SK-N-SH (cell line): ENCODE measurements around the gene SLC44A5. TPM values are rescaled to one million over a fixed set of nuclear protein-coding genes. Genes with fewer than 3 reads are reported as not detected.

Source experiments
- CTCF ChIA-PET: fragments of 300-600, 350-600 bp; formaldehyde crosslinking; extraction: SDS; loops from one replicate; lab custom pipeline; 2021; lab: Yijun Ruan, JAX
- POLR2A ChIA-PET: fragments of 350-600 bp; sonication (Branson Sonifier 250); formaldehyde crosslinking; extraction: SDS; loops from one replicate; lab custom pipeline; 2020; ENCODE audit warnings: antibody characterized with exemption, inconsistent platforms; lab: Yijun Ruan, JAX
- DNase-seq: peaks from one replicate; pipeline ENCODE4 v3.0.0; 2012
- H2AFZ ChIP-seq: fragments of 200-600 bp; sonication (generic); 2 replicates; pipeline ENCODE4 v1.8.1; 2016; ENCODE audit warnings: antibody characterized with exemption, mild to moderate bottlenecking, low read depth
- H3F3A ChIP-seq: fragments of 200-600 bp; sonication (generic); replicated peaks from 2 replicates; pipeline ENCODE3; 2016; ENCODE audit warnings: antibody characterized with exemption, mild to moderate bottlenecking; ENCODE audit not compliant: insufficient read depth
- H3K27ac ChIP-seq, 2 experiments: fragments of 200-500 bp in 1 of 2; fragments of 200-600 bp in 1 of 2; sonication (Bioruptor generic) in 1 of 2; sonication (generic), shearing (Covaris generic) in 1 of 2; 2 replicates each; pipeline versions ENCODE4 v1.5.1 to v1.6.1; 2014 to 2016; ENCODE audit warnings: low read depth in 2 of 2, inconsistent platforms in 1 of 2, low read length in 1 of 2, mild to moderate bottlenecking in 1 of 2, mixed read lengths in 1 of 2
- H3K27me3 ChIP-seq: fragments of 200-600 bp; sonication (generic), shearing (Covaris generic); 2 replicates; pipeline ENCODE4 v1.6.1; 2016; ENCODE audit warnings: mixed run types; ENCODE audit not compliant: insufficient read depth
- H3K36me3 ChIP-seq, 2 experiments: fragments of 200-500 bp in 1 of 2; fragments of 200-600 bp in 1 of 2; sonication (Bioruptor generic) in 1 of 2; sonication (generic) in 1 of 2; replicated peaks in 1 of 2; 2 replicates each; pipeline versions ENCODE3 to v1.5.1; 2014 to 2016; ENCODE audit warnings: low read length in 1 of 2, mild to moderate bottlenecking in 1 of 2; ENCODE audit not compliant: insufficient read depth in 2 of 2, control insufficient read depth in 1 of 2
- H3K4me1 ChIP-seq, 2 experiments: fragments of 200-500 bp in 1 of 2; fragments of 200-600 bp in 1 of 2; sonication (Bioruptor generic) in 1 of 2; sonication (generic), shearing (Covaris generic) in 1 of 2; 2 replicates each; pipeline versions ENCODE4 v1.5.1 to v1.6.1; 2014 to 2016; ENCODE audit warnings: low read depth in 1 of 2, low read length in 1 of 2, mixed run types in 1 of 2; ENCODE audit not compliant: insufficient read depth in 2 of 2, control insufficient read depth in 1 of 2
- H3K4me2 ChIP-seq: fragments of 200-600 bp; sonication (generic), shearing (Covaris generic); 2 replicates; pipeline ENCODE4 v1.6.1; 2017; ENCODE audit warnings: mixed run types
- H3K4me3 ChIP-seq, 2 experiments: fragments of 200-500 bp in 1 of 2; fragments of 200-600 bp in 1 of 2; sonication (Bioruptor generic) in 1 of 2; sonication (generic), shearing (Covaris generic) in 1 of 2; 2 replicates each; pipeline versions ENCODE4 v1.5.1 to v1.8.1; 2014 to 2016; ENCODE audit warnings: low read depth in 2 of 2, inconsistent platforms in 1 of 2, low read length in 1 of 2, mild to moderate bottlenecking in 1 of 2, mixed read lengths in 1 of 2, moderate library complexity in 1 of 2
- H3K79me2 ChIP-seq: fragments of 200-600 bp; sonication (generic); 2 replicates; pipeline ENCODE4 v1.8.1; 2017; ENCODE audit warnings: mild to moderate bottlenecking; ENCODE audit not compliant: insufficient read depth
- H3K9ac ChIP-seq: fragments of 200-600 bp; sonication (generic); 2 replicates; pipeline ENCODE4 v1.6.1; 2017; ENCODE audit warnings: mixed run types
- H3K9me2 ChIP-seq: fragments of 200-600 bp; sonication (generic); 2 replicates; pipeline ENCODE4 v1.6.1; 2017; ENCODE audit warnings: mixed run types
- H3K9me3 ChIP-seq: fragments of 200-600 bp; sonication (generic); 2 replicates; pipeline ENCODE4 v1.6.1; 2017; ENCODE audit warnings: mixed run types, mild to moderate bottlenecking, moderate library complexity
- H4K20me1 ChIP-seq: fragments of 200-600 bp; sonication (generic); 2 replicates; pipeline ENCODE4 v1.6.1; 2017; ENCODE audit warnings: mild to moderate bottlenecking, mixed run types; ENCODE audit not compliant: insufficient read depth
- CTCF ChIP-seq: fragments of 200-600 bp; sonication (generic); IDR thresholded peaks from 2 replicates; pipeline ENCODE4 v1.6.1; 2017; ENCODE audit warnings: antibody characterized with exemption, mild to moderate bottlenecking, moderate library complexity
- ELF1 ChIP-seq: IDR thresholded peaks from 2 replicates; pipeline ENCODE4 v1.4.0; 2012
- EP300 ChIP-seq, 2 experiments: IDR thresholded peaks; 2 replicates each; pipeline versions ENCODE4 v1.4.0 to v1.6.1; 2012; ENCODE audit warnings: borderline replicate concordance in 1 of 2, low read depth in 1 of 2, low read length in 1 of 2
- FOSL2 ChIP-seq: IDR thresholded peaks from 2 replicates; pipeline ENCODE4 v1.4.0; 2012; ENCODE audit warnings: low read depth, mild to moderate bottlenecking, moderate library complexity, borderline replicate concordance
- FOXM1 ChIP-seq: IDR thresholded peaks from 2 replicates; pipeline ENCODE4 v1.4.0; 2012; ENCODE audit warnings: low read depth, mild to moderate bottlenecking
- GATA2 ChIP-seq: sonication (generic); formaldehyde crosslinking; IDR thresholded peaks from 2 replicates; pipeline ENCODE4 v1.5.0; 2020; ENCODE audit warnings: mild to moderate bottlenecking, missing genetic modification reagents
- JUND ChIP-seq: IDR thresholded peaks from 2 replicates; pipeline ENCODE4 v1.4.0; 2012
- MXI1 ChIP-seq: IDR thresholded peaks from 2 replicates; pipeline ENCODE4 v1.6.1; 2012; ENCODE audit warnings: mild to moderate bottlenecking, low read depth, low read length, improper control_type of control experiment
- NFIC ChIP-seq: IDR thresholded peaks from 2 replicates; pipeline ENCODE4 v1.4.0; 2012; ENCODE audit warnings: borderline replicate concordance
- NRF1 ChIP-seq: IDR thresholded peaks from 2 replicates; pipeline ENCODE4 v1.6.1; 2012; ENCODE audit warnings: low read depth, mild to moderate bottlenecking, low read length
- YY1 ChIP-seq: IDR thresholded peaks from 2 replicates; pipeline ENCODE4 v1.4.0; 2012; ENCODE audit warnings: low read depth, mild to moderate bottlenecking
- WGBS: methylation state at CpG from one replicate; pipeline ENCODE4 v1.1.6; 2017; ENCODE audit warnings: low lambda C conversion rate; 5-methylcytosine and 5-hydroxymethylcytosine counted together
- polyA plus RNA-seq, 3 experiments: library from polyadenylated mRNA; depleted of rRNA; stranded (reverse); fragments of >200 nt; gene quantifications; 2 replicates each; pipeline ENCODE4 v1.2.3, GENCODE V29; 2012
- TF ChIP-seq, protein P1 (sequence below): IDR thresholded peaks from 2 replicates; pipeline ENCODE4 v1.4.0; 2012; ENCODE audit warnings: low read depth, borderline replicate concordance
- TF ChIP-seq, protein P2 (sequence below): IDR thresholded peaks from 2 replicates; pipeline ENCODE4 v1.6.1; 2012; ENCODE audit warnings: mild to moderate bottlenecking, low read depth, low read length, moderate library complexity
- TF ChIP-seq, protein P3 (sequence below): IDR thresholded peaks from 2 replicates; pipeline ENCODE4 v1.4.0; 2012; ENCODE audit warnings: low read depth

Gene SLC44A5
- polyA plus RNA-seq, 1 of the 3 experiments (the other 2 are of a cell fraction) = 4.9 TPM

GRCh38 chr1:75292013-75292412, 318.9 kb downstream of the SLC44A5 start:
- no peak overlapping the region for H3K9ac ChIP-seq
- H2AFZ ChIP-seq = no peak overlapping the region
- no peaks in the 10 kb centered on the region for H3K79me2 ChIP-seq
- ChIA-PET POLR2A (no interaction called here), CTCF (interaction anchor here (1.1 kb wide), 1 partner anchor 26 kb away, joined by 4 read pairs; no protein-coding TSS in a partner anchor)
- no peaks in the 10 kb centered on the region for H3K27me3 ChIP-seq
- H3K9me2 ChIP-seq = no peaks in the 10 kb centered on the region
- H3K36me3 ChIP-seq = no peaks in the 10 kb centered on the region
- TF ChIP-seq NRF1 = no peak
- no peak overlapping the region for H3K4me3 ChIP-seq
- no peaks in the 10 kb centered on the region for H3F3A ChIP-seq
- no peaks in the 10 kb centered on the region for H4K20me1 ChIP-seq
- WGBS = 77% methylated on average over 3 of the region's 3 CpGs
- no peak overlapping the region for H3K4me2 ChIP-seq
- no peak for DNase-seq
- peaks cover 0 to 2% of the 10 kb centered on the region in 2 experiments; a peak in 1 of 4 replicates for H3K4me1 ChIP-seq
- H3K27ac ChIP-seq = no peak overlapping the region; a peak in 1 of 4 replicates
- no peaks in the 10 kb centered on the region for H3K9me3 ChIP-seq

DNA sequence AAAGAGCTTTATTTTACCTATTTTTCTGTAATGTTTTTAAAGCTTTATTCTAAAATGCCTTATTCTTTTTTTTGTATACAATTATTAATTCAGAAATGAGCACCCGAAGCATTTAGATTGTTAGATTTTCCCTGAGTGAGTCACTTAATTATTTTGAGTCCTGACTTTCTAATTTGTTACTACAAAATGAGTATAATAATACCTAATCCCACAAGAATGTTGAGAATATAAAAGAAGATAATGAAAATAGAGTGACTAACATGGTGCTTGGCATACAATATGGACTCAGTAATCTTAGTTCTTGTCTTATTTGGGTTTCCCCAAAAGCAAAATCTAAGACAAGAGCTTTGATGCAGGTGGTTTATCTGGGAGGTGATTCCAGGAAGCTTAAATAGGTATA, 334.5 kb downstream of the SLC44A5 start:
- CTCF ChIA-PET = interaction anchor here (1.1 to 3.8 kb wide), 6 partner anchors 11 to 339 kb away, joined by 3 to 31 read pairs (median 6); no protein-coding TSS in a partner anchor
- Histone ChIP-seq H3K36me3 (no peaks in the 10 kb centered on the region), H3K27ac (peak overlapping the region in 1 of 2 experiments; percentile 48; a peak in 2 of 4 replicates), H3F3A (peaks cover 18% of the 10 kb centered on the region), H3K79me2 (no peaks in the 10 kb centered on the region), H4K20me1 (no peaks in the 10 kb centered on the region), H2AFZ (0 out of 2 replicates have a peak overlapping the region, but pooled peaks have one; percentile 17), H3K4me1 (peaks cover 0 to 10% of the 10 kb centered on the region in 2 experiments; a peak in 3 of 4 replicates), H3K4me3 (no peak overlapping the region), H3K9me2 (no peaks in the 10 kb centered on the region), H3K9me3 (no peaks in the 10 kb centered on the region), H3K27me3 (no peaks in the 10 kb centered on the region), H3K9ac (no peak overlapping the region), H3K4me2 (no peak overlapping the region)
- DNase-seq = no peak
- POLR2A ChIA-PET = no interaction called here
- TF ChIP-seq FOSL2 = 0 out of 2 replicates have a peak, but pooled peaks have one; percentile 7
- TF ChIP-seq MXI1 = no peak
- TF ChIP-seq ELF1 = no peak
- no peak for TF ChIP-seq GATA2 (CRISPR knock-in tag)
- WGBS = 32% methylated on average over 1 of the region's 1 CpG

- H3K4me2 ChIP-seq = no peak overlapping the region
- no peaks in the 10 kb centered on the region for H3K79me2 ChIP-seq
- ChIA-PET POLR2A (no interaction called here), CTCF (interaction anchor here (0.9 to 3.8 kb wide), 4 partner anchors 10 to 356 kb away, joined by 4 to 31 read pairs (median 10); no protein-coding TSS in a partner anchor)
- no peak overlapping the region for H3K9ac ChIP-seq
- H3F3A ChIP-seq = peaks cover 17% of the 10 kb centered on the region
- H3K4me1 ChIP-seq = peaks cover 0 to 10% of the 10 kb centered on the region in 2 experiments; a peak in 3 of 4 replicates
- H3K9me3 ChIP-seq = no peaks in the 10 kb centered on the region
- peak overlapping the region in 1 of 2 experiments; percentile 48; a peak in 2 of 4 replicates for H3K27ac ChIP-seq
- H3K4me3 ChIP-seq = no peak overlapping the region
- H2AFZ ChIP-seq = 0 out of 2 replicates have a peak overlapping the region, but pooled peaks have one; percentile 17
- H3K27me3 ChIP-seq = no peaks in the 10 kb centered on the region
- no peaks in the 10 kb centered on the region for H3K36me3 ChIP-seq
- WGBS = 67% methylated on average over 1 of the region's 1 CpG
- no peaks in the 10 kb centered on the region for H3K9me2 ChIP-seq
- no peak for DNase-seq
- H4K20me1 ChIP-seq = no peaks in the 10 kb centered on the region
- TF ChIP-seq NFIC (no peak), YY1 (no peak), CTCF (no peak), EP300 (IDR thresholded peaks at IDR 0.05; ENCODE audit: borderline replicate concordance in 1 of 2, low read depth in 1 of 2, low read length in 1 of 2) (no peak), GATA2 (CRISPR knock-in tag) (no peak), FOSL2 (no peak), FOXM1 (no peak), JUND (no peak)
- TF ChIP-seq, protein P1, sequence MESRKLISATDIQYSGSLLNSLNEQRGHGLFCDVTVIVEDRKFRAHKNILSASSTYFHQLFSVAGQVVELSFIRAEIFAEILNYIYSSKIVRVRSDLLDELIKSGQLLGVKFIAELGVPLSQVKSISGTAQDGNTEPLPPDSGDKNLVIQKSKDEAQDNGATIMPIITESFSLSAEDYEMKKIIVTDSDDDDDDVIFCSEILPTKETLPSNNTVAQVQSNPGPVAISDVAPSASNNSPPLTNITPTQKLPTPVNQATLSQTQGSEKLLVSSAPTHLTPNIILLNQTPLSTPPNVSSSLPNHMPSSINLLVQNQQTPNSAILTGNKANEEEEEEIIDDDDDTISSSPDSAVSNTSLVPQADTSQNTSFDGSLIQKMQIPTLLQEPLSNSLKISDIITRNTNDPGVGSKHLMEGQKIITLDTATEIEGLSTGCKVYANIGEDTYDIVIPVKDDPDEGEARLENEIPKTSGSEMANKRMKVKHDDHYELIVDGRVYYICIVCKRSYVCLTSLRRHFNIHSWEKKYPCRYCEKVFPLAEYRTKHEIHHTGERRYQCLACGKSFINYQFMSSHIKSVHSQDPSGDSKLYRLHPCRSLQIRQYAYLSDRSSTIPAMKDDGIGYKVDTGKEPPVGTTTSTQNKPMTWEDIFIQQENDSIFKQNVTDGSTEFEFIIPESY = no peak
- TF ChIP-seq, protein P2, sequence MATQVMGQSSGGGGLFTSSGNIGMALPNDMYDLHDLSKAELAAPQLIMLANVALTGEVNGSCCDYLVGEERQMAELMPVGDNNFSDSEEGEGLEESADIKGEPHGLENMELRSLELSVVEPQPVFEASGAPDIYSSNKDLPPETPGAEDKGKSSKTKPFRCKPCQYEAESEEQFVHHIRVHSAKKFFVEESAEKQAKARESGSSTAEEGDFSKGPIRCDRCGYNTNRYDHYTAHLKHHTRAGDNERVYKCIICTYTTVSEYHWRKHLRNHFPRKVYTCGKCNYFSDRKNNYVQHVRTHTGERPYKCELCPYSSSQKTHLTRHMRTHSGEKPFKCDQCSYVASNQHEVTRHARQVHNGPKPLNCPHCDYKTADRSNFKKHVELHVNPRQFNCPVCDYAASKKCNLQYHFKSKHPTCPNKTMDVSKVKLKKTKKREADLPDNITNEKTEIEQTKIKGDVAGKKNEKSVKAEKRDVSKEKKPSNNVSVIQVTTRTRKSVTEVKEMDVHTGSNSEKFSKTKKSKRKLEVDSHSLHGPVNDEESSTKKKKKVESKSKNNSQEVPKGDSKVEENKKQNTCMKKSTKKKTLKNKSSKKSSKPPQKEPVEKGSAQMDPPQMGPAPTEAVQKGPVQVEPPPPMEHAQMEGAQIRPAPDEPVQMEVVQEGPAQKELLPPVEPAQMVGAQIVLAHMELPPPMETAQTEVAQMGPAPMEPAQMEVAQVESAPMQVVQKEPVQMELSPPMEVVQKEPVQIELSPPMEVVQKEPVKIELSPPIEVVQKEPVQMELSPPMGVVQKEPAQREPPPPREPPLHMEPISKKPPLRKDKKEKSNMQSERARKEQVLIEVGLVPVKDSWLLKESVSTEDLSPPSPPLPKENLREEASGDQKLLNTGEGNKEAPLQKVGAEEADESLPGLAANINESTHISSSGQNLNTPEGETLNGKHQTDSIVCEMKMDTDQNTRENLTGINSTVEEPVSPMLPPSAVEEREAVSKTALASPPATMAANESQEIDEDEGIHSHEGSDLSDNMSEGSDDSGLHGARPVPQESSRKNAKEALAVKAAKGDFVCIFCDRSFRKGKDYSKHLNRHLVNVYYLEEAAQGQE = no peak
- TF ChIP-seq, protein P3, sequence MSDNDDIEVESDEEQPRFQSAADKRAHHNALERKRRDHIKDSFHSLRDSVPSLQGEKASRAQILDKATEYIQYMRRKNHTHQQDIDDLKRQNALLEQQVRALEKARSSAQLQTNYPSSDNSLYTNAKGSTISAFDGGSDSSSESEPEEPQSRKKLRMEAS = no peak
Measured at GRCh38 chr1:75275631-75276030, 335.3 kb downstream of the SLC44A5 start.
